Naive thymus-derived CD8-positive, alpha-beta T cell (primary cell): ENCODE measurements around the gene ABLIM3. TPM values are rescaled to one million over a fixed set of nuclear protein-coding genes. Genes with fewer than 3 reads are reported as not detected.

Experiments
- ATAC-seq, 2 donors: fragments of 150-1000 bp; cut with Tn5 transposase in 1 of 2; sonication (Bioruptor Pico), chemical (Tn5 transposase) in 1 of 2; 1 replicate in 1 of 2; 2 replicates in 1 of 2; pipeline ENCODE4 v1.10.0; 2021; ENCODE audit warnings: mild to moderate bottlenecking in 2 of 2, moderate library complexity in 2 of 2
- POLR2A ChIA-PET: fragments of 350-600 bp; sonication (Branson Sonifier 250); formaldehyde crosslinking; loops from one replicate; lab custom pipeline; 2021; ENCODE audit warnings: antibody characterized with exemption; lab: Charles Lee
- DNase-seq, 10 donors: peaks; one replicate each; pipeline versions ENCODE4 v3.0.0 to v3.0.0-alpha.2; 2020 to 2022
- H3K27ac Mint-ChIP-seq, 10 donors: one replicate each; pipeline ENCODE4 v1.8.0; 2020 to 2022; ENCODE audit warnings: mild to moderate bottlenecking in 10 of 10, mixed read lengths in 10 of 10, moderate library complexity in 4 of 10, inconsistent platforms in 1 of 10
- H3K27me3 Mint-ChIP-seq, 5 donors: one replicate each; pipeline ENCODE4 v1.8.0; 2021 to 2022; ENCODE audit warnings: mixed read lengths in 5 of 5
- H3K36me3 Mint-ChIP-seq, 3 donors: one replicate each; pipeline ENCODE4 v1.8.0; 2020 to 2022; ENCODE audit warnings: mixed read lengths in 3 of 3, mild to moderate bottlenecking in 2 of 3, inconsistent platforms in 1 of 3
- H3K4me1 Mint-ChIP-seq, 4 donors: one replicate each; pipeline ENCODE4 v1.8.0; 2021 to 2022; ENCODE audit warnings: mixed read lengths in 4 of 4
- H3K4me3 Mint-ChIP-seq, 10 donors: one replicate each; pipeline ENCODE4 v1.8.0; 2020 to 2022; ENCODE audit warnings: mild to moderate bottlenecking in 10 of 10, mixed read lengths in 10 of 10, moderate library complexity in 6 of 10, inconsistent platforms in 1 of 10
- H3K9me3 Mint-ChIP-seq, 9 donors: one replicate each; pipeline ENCODE4 v1.8.0; 2020 to 2022; ENCODE audit warnings: mixed read lengths in 9 of 9, mild to moderate bottlenecking in 3 of 9, inconsistent platforms in 1 of 9, moderate library complexity in 1 of 9
- polyA plus RNA-seq, 3 donors: library from polyadenylated mRNA; unstranded; fragments of 300-500 nt; fragmentation: Illumina TruSeq; gene quantifications; one replicate each; pipeline ENCODE4 v1.2.3, GENCODE V29; 2021
- total RNA-seq, 8 experiments: library from RNA in 2 of 8; stranded (reverse) in 2 of 8; gene quantifications; one replicate each; pipeline ENCODE4 v1.2.3 and lab custom pipeline; 2021 to 2026

Gene ABLIM3
- total and polyA plus RNA-seq, 5 experiments from 2014 or later, result not detected

DNA sequence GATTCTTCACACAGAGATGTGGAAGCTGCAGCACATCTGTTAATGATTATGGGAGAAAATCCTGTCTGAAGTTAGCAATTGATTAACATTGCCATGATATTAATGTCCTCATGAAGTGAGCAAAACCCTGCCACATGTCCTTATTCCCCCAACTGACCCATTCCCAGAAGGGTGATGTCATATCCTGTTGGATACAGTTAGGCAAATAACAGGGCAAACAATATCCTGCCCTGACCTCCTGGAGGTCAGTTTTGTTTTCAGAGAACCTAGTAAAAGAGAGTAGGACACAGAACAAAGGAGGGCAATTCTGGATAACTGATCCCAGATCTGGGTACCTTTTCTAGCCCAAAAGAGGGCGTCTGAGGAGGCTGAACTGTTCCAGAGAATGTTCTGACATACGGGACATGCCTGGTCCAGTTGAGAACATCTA is 11.0 kb downstream of the ABLIM3 start:
- no peak overlapping the region for H3K27ac Mint-ChIP-seq
- H3K4me3 Mint-ChIP-seq, result no peak overlapping the region
- peaks cover 0 to 7% (median 0%) of the 10 kb centered on the region in 5 donors for H3K27me3 Mint-ChIP-seq
- ATAC-seq, result no peak
- H3K36me3 Mint-ChIP-seq, result no peaks in the 10 kb centered on the region
- no peaks in the 10 kb centered on the region for H3K4me1 Mint-ChIP-seq
- no peak for DNase-seq
- H3K9me3 Mint-ChIP-seq, result no peaks in the 10 kb centered on the region
- POLR2A ChIA-PET, result no interaction called here

DNA sequence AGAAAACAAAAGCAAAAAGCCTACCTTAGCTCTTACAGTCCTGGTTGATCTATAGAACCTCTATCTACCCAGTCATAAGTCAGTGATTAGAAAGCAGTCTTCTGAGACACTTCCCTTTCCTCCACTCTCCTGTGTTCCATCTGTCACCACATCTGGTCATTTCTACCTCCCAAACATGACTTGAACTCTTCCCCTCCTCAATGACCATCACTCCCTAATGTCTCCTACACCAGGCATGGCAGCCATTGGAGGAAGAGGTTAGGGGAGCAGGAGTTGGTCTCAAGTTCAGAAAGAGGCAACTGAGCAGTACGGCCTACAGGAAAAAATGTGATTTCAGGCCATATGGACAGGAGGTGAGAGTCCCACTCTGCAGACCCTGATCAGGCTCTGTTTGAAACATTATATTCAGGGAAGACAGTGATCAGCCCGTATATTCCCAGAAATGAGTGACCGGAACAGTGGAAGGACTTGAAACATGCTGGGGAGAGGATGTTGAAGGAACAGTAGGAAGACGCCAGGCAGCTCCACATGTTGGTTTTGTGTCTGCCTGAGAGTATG is 12.0 kb downstream of the ABLIM3 start:
- H3K27me3 Mint-ChIP-seq, result peaks cover 0 to 9% (median 0%) of the 10 kb centered on the region in 5 donors
- H3K27ac Mint-ChIP-seq, result no peak overlapping the region
- no peak overlapping the region for H3K4me3 Mint-ChIP-seq
- H3K36me3 Mint-ChIP-seq, result no peaks in the 10 kb centered on the region
- no peak for DNase-seq
- no peak for ATAC-seq
- no peaks in the 10 kb centered on the region for H3K4me1 Mint-ChIP-seq
- POLR2A ChIA-PET, result no interaction called here
- no peaks in the 10 kb centered on the region for H3K9me3 Mint-ChIP-seq

DNA sequence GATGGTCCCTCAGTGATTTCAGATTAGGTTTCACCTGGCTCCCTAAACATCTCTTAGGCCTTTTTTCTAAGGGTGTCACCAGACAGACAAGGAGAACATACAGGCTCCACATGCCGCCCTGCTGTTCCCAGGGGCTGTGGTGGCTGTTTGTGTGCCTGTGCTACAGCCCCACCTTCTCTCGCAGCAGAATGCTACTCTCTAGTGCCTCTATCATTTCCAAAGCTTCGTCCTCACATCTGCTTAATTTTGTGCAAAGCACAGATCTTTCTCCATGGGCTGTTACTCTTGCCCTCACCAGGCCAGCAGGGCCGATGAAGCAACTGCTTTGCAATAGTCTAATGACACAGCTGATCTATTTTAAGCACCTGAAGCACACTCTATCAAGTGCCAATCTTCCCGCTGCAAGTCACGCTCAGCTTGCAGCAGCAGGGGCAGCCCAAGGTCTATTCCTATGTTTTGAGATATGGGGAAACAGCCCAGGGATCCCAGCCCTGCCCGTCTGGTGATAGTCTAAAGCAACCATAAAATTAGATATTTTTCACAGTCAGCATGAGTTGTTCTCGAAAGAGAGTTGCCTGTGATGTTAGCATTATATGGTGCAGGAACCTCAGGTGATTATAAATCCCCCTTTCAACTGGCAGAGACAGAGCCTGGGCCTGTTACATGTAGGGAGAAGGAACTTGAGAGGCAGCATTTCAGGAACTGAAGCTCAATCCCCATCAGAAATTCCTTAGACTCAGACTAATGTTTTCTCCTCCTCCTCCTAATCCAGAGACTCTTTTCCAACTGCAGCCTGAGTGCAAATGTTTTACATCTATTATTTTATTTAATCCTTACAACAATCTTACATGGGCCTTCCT is 12.7 kb downstream of the ABLIM3 start:
- ATAC-seq, result no peak
- POLR2A ChIA-PET, result no interaction called here
- H3K27ac Mint-ChIP-seq, result peak overlapping the region in 1 of 10 donors; percentile 18
- H3K27me3 Mint-ChIP-seq, result peaks cover 0 to 9% (median 0%) of the 10 kb centered on the region in 5 donors
- no peaks in the 10 kb centered on the region for H3K36me3 Mint-ChIP-seq
- H3K4me3 Mint-ChIP-seq, result no peak overlapping the region
- no peaks in the 10 kb centered on the region for H3K4me1 Mint-ChIP-seq
- no peak for DNase-seq
- H3K9me3 Mint-ChIP-seq, result no peaks in the 10 kb centered on the region

DNA sequence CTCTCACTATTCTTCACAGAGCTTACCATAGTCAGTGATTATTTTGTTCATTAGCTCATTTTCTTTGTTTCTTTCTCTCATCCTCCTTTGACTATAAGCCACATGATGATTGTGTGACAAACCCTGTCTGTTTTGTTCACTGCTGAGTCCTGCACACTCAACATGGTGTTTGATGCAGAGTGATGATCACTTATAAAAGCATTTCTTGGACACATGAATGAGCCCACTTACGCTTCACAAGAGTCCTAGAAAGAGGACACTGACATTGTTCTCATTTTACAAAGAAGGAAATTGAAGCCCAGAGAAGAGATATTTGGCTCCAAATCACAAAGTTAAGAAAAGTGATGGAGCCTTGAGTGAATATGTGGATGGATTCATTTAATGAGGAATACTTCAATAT is 13.4 kb downstream of the ABLIM3 start:
- H3K9me3 Mint-ChIP-seq, result no peaks in the 10 kb centered on the region
- no peak for ATAC-seq
- POLR2A ChIA-PET, result no interaction called here
- H3K27me3 Mint-ChIP-seq, result peaks cover 0 to 9% (median under 1%) of the 10 kb centered on the region in 5 donors
- DNase-seq, result no peak
- no peaks in the 10 kb centered on the region for H3K36me3 Mint-ChIP-seq
- H3K4me1 Mint-ChIP-seq, result no peaks in the 10 kb centered on the region
- H3K27ac Mint-ChIP-seq, result no peak overlapping the region
- H3K4me3 Mint-ChIP-seq, result no peak overlapping the region

DNA sequence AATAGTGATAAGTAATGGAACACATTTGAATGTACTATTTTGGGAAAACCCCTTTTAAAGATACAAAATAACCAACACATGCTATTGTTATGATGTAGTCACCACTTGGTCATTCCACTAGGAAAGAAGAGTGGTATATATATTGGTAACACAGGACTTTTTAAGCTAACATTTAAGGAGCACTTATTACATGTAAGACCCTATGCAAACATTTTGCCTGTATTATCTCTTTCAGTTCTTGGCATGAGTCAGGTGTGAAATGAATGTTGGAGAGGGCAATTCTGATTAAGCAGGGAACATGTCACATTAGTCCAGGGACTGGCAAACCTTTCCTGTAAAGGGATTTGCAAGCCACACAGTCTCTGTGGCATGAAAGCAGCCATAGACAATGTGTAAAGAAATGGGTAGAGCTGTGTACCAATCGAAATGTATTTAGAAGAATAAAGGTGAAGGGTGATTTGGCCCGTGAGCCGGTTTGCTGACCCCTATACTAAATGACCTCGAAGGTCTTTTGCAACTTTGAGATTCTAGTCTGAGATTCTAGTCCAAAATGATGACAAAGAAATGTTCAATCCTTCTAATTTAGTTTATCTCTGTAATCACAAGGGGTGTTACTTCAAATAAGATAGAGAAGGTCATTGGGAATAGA is 15.3 kb downstream of the ABLIM3 start:
- POLR2A ChIA-PET, result no interaction called here
- no peaks in the 10 kb centered on the region for H3K9me3 Mint-ChIP-seq

DNA sequence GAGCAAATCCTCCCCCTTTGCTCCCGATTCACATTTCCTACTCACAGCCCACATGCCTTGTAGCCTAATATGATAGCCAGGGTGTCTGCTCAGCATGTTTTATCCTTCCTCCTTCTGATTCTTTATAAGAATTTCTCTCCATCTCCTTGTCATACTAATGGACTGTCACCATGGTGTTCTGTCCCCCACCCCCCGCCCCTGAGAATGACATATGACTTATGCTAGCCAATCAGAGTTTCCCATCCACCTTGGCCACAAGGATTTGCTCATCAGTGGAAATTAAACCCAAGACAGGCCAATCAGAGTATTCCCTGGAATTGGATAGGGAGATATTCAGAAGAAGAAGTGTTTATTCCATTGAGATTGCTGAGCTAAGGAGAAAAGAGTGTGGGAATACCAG is 16.0 kb downstream of the ABLIM3 start:
- Mint-ChIP-seq H3K9me3 (no peaks in the 10 kb centered on the region), H3K4me3 (no peak overlapping the region), H3K4me1 (no peaks in the 10 kb centered on the region), H3K27me3 (peaks cover 0 to 2% (median 1%) of the 10 kb centered on the region in 5 donors), H3K36me3 (no peaks in the 10 kb centered on the region), H3K27ac (no peak overlapping the region)
- ATAC-seq, result no peak
- POLR2A ChIA-PET, result no interaction called here
- no peak for DNase-seq

More for the DNA sequence above, 15.3 kb downstream of the ABLIM3 start:
- H3K4me1 Mint-ChIP-seq, result no peaks in the 10 kb centered on the region
- no peak for DNase-seq
- peaks cover 0 to 2% (median 1%) of the 10 kb centered on the region in 5 donors for H3K27me3 Mint-ChIP-seq
- no peak overlapping the region for H3K27ac Mint-ChIP-seq
- ATAC-seq, result no peak
- H3K4me3 Mint-ChIP-seq, result no peak overlapping the region
- H3K36me3 Mint-ChIP-seq, result no peaks in the 10 kb centered on the region

DNA sequence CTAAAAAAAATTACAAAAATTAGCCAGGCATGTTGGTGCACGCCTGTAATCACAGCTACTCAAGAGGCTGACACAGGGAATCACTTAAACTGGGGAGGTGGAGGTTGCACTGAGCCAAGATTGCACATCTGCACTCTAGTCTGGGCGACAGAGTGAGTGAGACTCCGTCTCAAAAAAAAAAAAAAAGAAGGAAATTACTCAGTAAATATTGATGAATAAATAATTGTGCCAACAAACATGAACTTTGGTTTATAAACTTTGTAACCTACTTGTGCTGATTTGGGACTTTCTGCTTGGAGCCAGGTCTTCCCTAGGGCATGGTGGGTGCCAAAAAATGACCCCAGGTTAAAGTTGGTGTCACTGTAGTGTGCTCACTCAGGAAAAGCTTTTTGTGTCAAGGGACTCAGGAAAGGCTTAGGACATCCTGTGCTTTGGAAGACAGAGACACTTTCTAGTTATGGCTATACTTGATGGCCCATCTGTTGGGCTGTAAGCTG is 19.0 kb downstream of the ABLIM3 start:
- H3K27ac Mint-ChIP-seq, result no peak overlapping the region
- no peaks in the 10 kb centered on the region for H3K4me1 Mint-ChIP-seq
- no peak for ATAC-seq
- H3K4me3 Mint-ChIP-seq, result no peak overlapping the region
- no peaks in the 10 kb centered on the region for H3K36me3 Mint-ChIP-seq
- POLR2A ChIA-PET, result no interaction called here
- no peak for DNase-seq
- H3K27me3 Mint-ChIP-seq, result peaks cover 0 to 2% (median 1%) of the 10 kb centered on the region in 5 donors
- H3K9me3 Mint-ChIP-seq, result no peaks in the 10 kb centered on the region

DNA sequence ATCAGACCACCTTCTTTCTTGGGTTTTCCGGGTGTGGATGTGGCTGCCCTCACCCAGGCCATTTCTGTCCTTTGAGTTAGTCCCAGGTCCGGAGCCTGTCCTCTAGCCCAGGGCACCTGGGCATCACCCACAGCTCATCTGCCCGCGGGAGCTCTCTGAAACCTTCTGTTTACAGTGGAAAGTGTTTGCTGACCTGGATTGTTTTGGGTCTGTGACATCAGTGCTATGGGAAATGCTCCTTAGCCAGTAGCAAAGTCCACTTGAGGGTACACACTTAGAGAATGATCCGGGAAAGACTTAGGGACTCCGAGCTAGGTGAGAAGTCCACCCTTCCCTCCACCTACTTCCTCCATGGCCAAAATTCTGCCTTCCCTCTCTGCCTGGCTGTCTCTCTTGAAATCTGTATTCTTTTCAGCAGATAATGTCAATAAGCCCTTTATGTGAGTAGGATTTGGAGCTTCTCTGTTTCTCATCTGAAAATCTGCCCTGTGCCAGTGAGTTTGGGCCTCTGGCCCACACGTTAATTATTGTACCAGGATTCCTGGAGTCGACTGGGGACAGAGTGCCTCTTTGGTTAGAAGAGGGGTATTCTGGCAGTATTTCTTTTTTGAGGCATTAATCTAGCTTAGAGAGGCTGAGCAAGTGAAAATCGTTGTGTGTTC is 19.9 kb downstream of the ABLIM3 start:
- ATAC-seq, result no peak
- H3K27me3 Mint-ChIP-seq, result peaks cover 0 to 2% (median 1%) of the 10 kb centered on the region in 5 donors
- H3K27ac Mint-ChIP-seq, result no peak overlapping the region
- no peaks in the 10 kb centered on the region for H3K9me3 Mint-ChIP-seq
- POLR2A ChIA-PET, result no interaction called here
- H3K36me3 Mint-ChIP-seq, result no peaks in the 10 kb centered on the region
- H3K4me3 Mint-ChIP-seq, result no peak overlapping the region
- H3K4me1 Mint-ChIP-seq, result no peaks in the 10 kb centered on the region
- no peak for DNase-seq

DNA sequence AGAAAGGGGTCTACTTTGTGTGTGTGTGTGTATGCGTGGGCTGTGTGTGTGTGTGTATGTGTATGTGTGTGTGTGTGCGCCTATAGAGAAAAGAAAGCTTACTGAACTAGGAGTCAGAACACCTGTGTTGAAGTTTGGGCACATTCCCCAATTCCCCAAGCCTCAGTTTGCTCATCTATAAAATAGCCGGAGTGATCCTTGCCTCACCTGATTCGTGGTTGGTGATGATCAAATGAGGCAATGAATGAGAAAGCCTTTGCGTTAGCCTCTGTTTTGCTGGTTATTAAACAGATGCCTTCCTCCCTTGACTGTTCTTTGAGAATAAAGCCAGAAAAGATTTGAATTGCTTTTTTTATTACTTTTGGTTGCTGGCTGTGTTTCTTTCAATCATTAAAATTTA is 20.6 kb downstream of the ABLIM3 start:
- no peak for ATAC-seq
- Mint-ChIP-seq H3K4me3 (no peak overlapping the region), H3K9me3 (no peaks in the 10 kb centered on the region), H3K27ac (no peak overlapping the region), H3K4me1 (no peaks in the 10 kb centered on the region), H3K27me3 (peaks cover 0 to 2% (median 1%) of the 10 kb centered on the region in 5 donors), H3K36me3 (no peaks in the 10 kb centered on the region)
- DNase-seq, result no peak
- POLR2A ChIA-PET, result no interaction called here

DNA sequence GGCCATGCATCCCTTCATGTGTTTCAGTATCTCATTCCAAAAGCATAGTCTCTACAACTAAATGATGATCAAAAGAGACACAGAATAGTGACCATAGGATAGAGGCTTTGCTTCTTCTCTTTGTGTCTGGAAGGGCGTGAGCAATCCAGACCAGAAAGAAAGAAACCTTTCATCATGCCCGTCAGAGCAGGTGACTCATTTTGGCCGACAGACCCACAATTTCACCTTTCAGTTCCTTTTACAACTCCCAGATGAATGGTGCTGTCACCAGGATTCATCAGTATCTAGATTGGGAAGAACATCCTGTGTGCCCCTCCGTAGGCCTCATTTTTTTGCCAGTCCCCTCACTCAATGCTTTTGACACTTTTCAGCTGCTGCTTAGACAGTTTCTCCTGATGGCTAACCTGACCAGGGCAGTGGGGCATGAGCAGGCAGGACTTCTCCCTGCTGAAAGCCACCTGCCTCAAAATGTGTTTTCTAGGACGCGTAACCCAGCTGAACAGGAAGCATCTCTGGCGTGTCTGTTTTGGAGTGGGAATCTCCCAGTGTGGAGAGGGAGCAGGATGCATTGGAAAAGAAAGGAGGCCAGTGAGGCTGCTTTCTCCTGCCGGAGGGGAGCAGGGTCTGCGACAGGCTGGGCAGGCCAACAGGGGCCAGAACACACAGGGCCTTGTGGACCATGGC is 21.2 kb downstream of the ABLIM3 start:
- H3K4me3 Mint-ChIP-seq, result no peak overlapping the region
- peaks cover 0 to 2% (median 1%) of the 10 kb centered on the region in 5 donors for H3K27me3 Mint-ChIP-seq
- no peak overlapping the region for H3K27ac Mint-ChIP-seq
- no peak for DNase-seq
- H3K9me3 Mint-ChIP-seq, result no peaks in the 10 kb centered on the region
- no peaks in the 10 kb centered on the region for H3K4me1 Mint-ChIP-seq
- ATAC-seq, result no peak
- POLR2A ChIA-PET, result no interaction called here
- no peaks in the 10 kb centered on the region for H3K36me3 Mint-ChIP-seq

DNA sequence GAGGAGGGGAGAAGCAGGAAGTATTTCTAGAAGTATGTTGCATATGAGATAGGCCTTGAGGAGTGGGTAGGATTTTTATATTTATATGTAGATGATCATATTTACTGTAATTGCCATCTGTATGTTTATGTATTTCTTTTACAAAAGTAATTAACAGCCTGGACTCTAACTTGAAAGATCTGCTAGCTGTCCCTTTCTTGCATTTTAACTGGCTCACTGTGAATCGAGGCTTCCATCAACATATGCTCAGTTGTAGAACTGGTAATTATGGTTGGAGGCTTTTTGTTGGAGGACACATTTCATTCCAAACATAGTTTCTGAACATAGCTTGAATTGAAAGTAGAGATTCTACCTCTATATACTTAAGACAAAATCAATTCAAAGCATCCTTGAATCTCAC is 23.4 kb downstream of the ABLIM3 start:
- no peak overlapping the region for H3K27ac Mint-ChIP-seq
- DNase-seq, result no peak
- H3K9me3 Mint-ChIP-seq, result no peaks in the 10 kb centered on the region
- no peaks in the 10 kb centered on the region for H3K36me3 Mint-ChIP-seq
- POLR2A ChIA-PET, result no interaction called here
- ATAC-seq, result no peak
- no peaks in the 10 kb centered on the region for H3K4me1 Mint-ChIP-seq
- H3K27me3 Mint-ChIP-seq, result peaks cover 2 to 12% (median 6%) of the 10 kb centered on the region in 5 donors
- no peak overlapping the region for H3K4me3 Mint-ChIP-seq

DNA sequence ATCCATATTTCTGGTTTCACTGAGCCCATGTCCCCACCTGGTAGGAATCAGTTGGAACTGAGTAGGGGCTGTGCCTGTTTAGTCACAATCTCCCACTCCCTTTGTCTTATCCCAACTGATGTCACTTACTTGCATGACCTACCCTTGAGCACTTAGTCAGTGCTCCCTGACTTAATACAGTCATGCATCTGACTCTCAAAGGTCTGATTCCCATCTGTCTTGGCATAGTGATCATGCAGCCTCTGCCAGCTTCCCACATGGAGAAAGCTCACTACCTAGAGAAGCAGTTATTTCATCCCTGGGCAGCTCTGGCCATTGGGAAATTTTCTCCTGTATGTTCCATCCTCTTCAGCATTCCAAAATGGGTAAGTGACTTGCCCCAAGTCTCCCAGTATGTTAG is 24.8 kb downstream of the ABLIM3 start:
- Mint-ChIP-seq H3K27ac (no peak overlapping the region), H3K4me1 (no peaks in the 10 kb centered on the region), H3K27me3 (peaks cover 7 to 26% (median 14%) of the 10 kb centered on the region in 5 donors), H3K4me3 (no peak overlapping the region), H3K9me3 (no peaks in the 10 kb centered on the region), H3K36me3 (no peaks in the 10 kb centered on the region)
- DNase-seq (no peak), ATAC-seq (no peak)
- POLR2A ChIA-PET, result no interaction called here
